H1 (cell line): ENCODE measurements around the gene ZIC5. TPM values are rescaled to one million over a fixed set of nuclear protein-coding genes. Genes with fewer than 3 reads are reported as not detected.

Experiments used
- BACH1 ChIP-seq: IDR thresholded peaks from 2 replicates; pipeline ENCODE4 v1.6.1; 2012; ENCODE audit warnings: low read length, improper control_type of control experiment
- NANOG ChIP-seq: IDR thresholded peaks from 2 replicates; pipeline ENCODE4 v1.6.1; 2011; ENCODE audit warnings: low read length, low read depth, mild to moderate bottlenecking, inconsistent platforms; ENCODE audit not compliant: insufficient read depth, poor library complexity, severe bottlenecking
- POLR2AphosphoS5 ChIP-seq: IDR thresholded peaks from 2 replicates; pipeline ENCODE4 v1.6.1; 2011; ENCODE audit warnings: low read depth, low read length
- SRF ChIP-seq: IDR thresholded peaks from 2 replicates; pipeline ENCODE4 v1.6.1; 2011; ENCODE audit warnings: mild to moderate bottlenecking, low read depth, low read length, moderate library complexity
- polyA plus RNA-seq, 7 experiments: library from polyadenylated mRNA; depleted of rRNA in 3 of 7; stranded (reverse) in 5 of 7; unstranded in 2 of 7; fragments of >200 nt in 5 of 7; fragments of 200-250 nt in 2 of 7; gene quantifications; 1 replicate in 5 of 7; 2 replicates in 1 of 7; 4 replicates in 1 of 7; pipeline versions ENCODE4 v1.2.1 to v1.2.3, GENCODE V29; 2011 to 2013; ENCODE audit warnings: missing spikeins in 2 of 7, mixed read lengths in 2 of 7
- total RNA-seq: library from RNA; stranded (reverse); fragmentation: NEBNext Ultra II Directional; extraction: Animal tissue kit (Norgen Biotek cat#: 25700); gene quantifications from 2 replicates; pipeline ENCODE4 v1.2.1, GENCODE V29; 2021
- TF ChIP-seq, protein P1 (sequence below): fragments of 300-600 bp; sonication (generic); IDR thresholded peaks from 2 replicates; pipeline ENCODE4 v1.7.1; 2012; ENCODE audit warnings: low read length, moderate library complexity, mild to moderate bottlenecking, inconsistent platforms; ENCODE audit not compliant: insufficient replicate concordance
- TF ChIP-seq, protein P2 (sequence below): IDR thresholded peaks from 2 replicates; pipeline ENCODE4 v1.6.1; 2012; ENCODE audit warnings: low read length, inconsistent platforms

The ZIC5 gene
- total and polyA plus RNA-seq, 2 of the 8 experiments (the other 6 are each of a cell fraction or from before 2014, with no cell fraction given) = 14.2 to 52.7 TPM

DNA sequence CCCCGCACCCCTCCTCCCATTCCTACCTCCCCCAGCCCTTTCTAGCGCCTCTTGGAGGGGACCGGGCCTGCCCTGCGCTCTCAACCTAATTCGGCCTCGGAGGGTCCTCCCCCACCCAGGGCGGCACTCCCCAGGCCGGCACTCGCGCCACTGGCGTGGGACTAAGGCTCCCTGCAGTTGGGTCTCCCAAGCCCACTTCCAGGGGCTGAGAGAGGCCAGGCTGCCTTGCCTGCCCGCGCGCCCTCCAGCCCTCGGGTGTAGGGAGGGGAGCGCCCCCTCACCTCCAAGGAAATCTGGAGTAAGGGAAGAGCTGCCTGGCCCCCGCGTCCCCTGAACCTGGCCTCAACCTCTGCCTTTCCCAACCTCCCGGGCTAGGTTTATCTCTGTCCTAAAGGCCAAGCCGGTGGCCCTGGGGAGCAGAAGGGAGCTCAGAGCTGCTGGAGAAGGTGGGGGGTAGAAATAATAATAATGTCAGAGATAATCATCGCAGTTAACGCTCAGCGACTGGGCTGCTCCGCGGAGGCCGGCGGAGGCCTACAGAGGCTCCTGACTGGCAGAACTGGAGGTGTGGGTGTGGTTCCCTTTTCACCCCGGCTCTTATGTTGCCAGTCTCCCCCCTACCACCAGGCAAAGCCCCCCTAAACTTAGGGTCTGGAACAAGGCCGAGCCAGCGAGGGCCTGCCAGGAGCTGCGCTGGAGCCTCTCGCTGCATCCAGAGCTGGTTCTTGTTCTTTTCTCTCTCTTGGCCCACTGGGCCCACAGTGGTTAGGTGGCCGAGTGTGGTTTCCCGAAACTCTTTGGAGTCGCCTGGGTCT, 19.7 kb upstream of the ZIC5 start (continued):
- TF ChIP-seq, protein P1, sequence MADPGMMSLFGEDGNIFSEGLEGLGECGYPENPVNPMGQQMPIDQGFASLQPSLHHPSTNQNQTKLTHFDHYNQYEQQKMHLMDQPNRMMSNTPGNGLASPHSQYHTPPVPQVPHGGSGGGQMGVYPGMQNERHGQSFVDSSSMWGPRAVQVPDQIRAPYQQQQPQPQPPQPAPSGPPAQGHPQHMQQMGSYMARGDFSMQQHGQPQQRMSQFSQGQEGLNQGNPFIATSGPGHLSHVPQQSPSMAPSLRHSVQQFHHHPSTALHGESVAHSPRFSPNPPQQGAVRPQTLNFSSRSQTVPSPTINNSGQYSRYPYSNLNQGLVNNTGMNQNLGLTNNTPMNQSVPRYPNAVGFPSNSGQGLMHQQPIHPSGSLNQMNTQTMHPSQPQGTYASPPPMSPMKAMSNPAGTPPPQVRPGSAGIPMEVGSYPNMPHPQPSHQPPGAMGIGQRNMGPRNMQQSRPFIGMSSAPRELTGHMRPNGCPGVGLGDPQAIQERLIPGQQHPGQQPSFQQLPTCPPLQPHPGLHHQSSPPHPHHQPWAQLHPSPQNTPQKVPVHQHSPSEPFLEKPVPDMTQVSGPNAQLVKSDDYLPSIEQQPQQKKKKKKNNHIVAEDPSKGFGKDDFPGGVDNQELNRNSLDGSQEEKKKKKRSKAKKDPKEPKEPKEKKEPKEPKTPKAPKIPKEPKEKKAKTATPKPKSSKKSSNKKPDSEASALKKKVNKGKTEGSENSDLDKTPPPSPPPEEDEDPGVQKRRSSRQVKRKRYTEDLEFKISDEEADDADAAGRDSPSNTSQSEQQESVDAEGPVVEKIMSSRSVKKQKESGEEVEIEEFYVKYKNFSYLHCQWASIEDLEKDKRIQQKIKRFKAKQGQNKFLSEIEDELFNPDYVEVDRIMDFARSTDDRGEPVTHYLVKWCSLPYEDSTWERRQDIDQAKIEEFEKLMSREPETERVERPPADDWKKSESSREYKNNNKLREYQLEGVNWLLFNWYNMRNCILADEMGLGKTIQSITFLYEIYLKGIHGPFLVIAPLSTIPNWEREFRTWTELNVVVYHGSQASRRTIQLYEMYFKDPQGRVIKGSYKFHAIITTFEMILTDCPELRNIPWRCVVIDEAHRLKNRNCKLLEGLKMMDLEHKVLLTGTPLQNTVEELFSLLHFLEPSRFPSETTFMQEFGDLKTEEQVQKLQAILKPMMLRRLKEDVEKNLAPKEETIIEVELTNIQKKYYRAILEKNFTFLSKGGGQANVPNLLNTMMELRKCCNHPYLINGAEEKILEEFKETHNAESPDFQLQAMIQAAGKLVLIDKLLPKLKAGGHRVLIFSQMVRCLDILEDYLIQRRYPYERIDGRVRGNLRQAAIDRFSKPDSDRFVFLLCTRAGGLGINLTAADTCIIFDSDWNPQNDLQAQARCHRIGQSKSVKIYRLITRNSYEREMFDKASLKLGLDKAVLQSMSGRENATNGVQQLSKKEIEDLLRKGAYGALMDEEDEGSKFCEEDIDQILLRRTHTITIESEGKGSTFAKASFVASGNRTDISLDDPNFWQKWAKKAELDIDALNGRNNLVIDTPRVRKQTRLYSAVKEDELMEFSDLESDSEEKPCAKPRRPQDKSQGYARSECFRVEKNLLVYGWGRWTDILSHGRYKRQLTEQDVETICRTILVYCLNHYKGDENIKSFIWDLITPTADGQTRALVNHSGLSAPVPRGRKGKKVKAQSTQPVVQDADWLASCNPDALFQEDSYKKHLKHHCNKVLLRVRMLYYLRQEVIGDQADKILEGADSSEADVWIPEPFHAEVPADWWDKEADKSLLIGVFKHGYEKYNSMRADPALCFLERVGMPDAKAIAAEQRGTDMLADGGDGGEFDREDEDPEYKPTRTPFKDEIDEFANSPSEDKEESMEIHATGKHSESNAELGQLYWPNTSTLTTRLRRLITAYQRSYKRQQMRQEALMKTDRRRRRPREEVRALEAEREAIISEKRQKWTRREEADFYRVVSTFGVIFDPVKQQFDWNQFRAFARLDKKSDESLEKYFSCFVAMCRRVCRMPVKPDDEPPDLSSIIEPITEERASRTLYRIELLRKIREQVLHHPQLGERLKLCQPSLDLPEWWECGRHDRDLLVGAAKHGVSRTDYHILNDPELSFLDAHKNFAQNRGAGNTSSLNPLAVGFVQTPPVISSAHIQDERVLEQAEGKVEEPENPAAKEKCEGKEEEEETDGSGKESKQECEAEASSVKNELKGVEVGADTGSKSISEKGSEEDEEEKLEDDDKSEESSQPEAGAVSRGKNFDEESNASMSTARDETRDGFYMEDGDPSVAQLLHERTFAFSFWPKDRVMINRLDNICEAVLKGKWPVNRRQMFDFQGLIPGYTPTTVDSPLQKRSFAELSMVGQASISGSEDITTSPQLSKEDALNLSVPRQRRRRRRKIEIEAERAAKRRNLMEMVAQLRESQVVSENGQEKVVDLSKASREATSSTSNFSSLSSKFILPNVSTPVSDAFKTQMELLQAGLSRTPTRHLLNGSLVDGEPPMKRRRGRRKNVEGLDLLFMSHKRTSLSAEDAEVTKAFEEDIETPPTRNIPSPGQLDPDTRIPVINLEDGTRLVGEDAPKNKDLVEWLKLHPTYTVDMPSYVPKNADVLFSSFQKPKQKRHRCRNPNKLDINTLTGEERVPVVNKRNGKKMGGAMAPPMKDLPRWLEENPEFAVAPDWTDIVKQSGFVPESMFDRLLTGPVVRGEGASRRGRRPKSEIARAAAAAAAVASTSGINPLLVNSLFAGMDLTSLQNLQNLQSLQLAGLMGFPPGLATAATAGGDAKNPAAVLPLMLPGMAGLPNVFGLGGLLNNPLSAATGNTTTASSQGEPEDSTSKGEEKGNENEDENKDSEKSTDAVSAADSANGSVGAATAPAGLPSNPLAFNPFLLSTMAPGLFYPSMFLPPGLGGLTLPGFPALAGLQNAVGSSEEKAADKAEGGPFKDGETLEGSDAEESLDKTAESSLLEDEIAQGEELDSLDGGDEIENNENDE = no peak
- TF ChIP-seq, protein P2, sequence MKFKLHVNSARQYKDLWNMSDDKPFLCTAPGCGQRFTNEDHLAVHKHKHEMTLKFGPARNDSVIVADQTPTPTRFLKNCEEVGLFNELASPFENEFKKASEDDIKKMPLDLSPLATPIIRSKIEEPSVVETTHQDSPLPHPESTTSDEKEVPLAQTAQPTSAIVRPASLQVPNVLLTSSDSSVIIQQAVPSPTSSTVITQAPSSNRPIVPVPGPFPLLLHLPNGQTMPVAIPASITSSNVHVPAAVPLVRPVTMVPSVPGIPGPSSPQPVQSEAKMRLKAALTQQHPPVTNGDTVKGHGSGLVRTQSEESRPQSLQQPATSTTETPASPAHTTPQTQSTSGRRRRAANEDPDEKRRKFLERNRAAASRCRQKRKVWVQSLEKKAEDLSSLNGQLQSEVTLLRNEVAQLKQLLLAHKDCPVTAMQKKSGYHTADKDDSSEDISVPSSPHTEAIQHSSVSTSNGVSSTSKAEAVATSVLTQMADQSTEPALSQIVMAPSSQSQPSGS = no peak
- no peak for TF ChIP-seq SRF
- no peak for TF ChIP-seq BACH1
- no peak for TF ChIP-seq NANOG
- no peak for TF ChIP-seq POLR2AphosphoS5
